Activated naive CD4-positive, alpha-beta T cell treated with anti-CD3 and anti-CD28 coated beads, Interleukin-2, amount 10 ng/mL, durations not matched to agents 7 days and 5 days (primary cell): Measurements from ENCODE around the gene CPO.

ENCODE experiments used
- CTCF ChIA-PET: fragments of 350-600 bp; sonication (Branson Sonifier 250); formaldehyde crosslinking; loops from one replicate; lab custom pipeline; 2021; ENCODE audit warnings: antibody characterized with exemption; lab: Charles Lee
- DNase-seq: peaks from one replicate; pipeline ENCODE4 v3.0.0-alpha.2; 2020
- H3K27ac Mint-ChIP-seq: one replicate; pipeline ENCODE4 v1.8.0; 2021; ENCODE audit warnings: mild to moderate bottlenecking, moderate library complexity, mixed read lengths
- H3K27me3 Mint-ChIP-seq: one replicate; pipeline ENCODE4 v1.8.0; 2021; ENCODE audit warnings: mild to moderate bottlenecking, mixed read lengths
- H3K36me3 Mint-ChIP-seq: one replicate; pipeline ENCODE4 v1.8.0; 2021; ENCODE audit warnings: mixed read lengths
- H3K4me1 Mint-ChIP-seq: one replicate; pipeline ENCODE4 v1.8.0; 2021; ENCODE audit warnings: mixed read lengths
- H3K4me3 Mint-ChIP-seq: one replicate; pipeline ENCODE4 v1.8.0; 2021; ENCODE audit warnings: mild to moderate bottlenecking, moderate library complexity, mixed read lengths
- H3K9me3 Mint-ChIP-seq: one replicate; pipeline ENCODE4 v1.8.0; 2021; ENCODE audit warnings: mixed read lengths

CPO gene

GRCh38 chr2:206982360-206982955, 43.1 kb downstream of the CPO start:
- no peaks in the 10 kb centered on the region for H3K9me3 Mint-ChIP-seq
- no peaks in the 10 kb centered on the region for H3K36me3 Mint-ChIP-seq
- H3K27me3 Mint-ChIP-seq, result no peaks in the 10 kb centered on the region
- CTCF ChIA-PET, result interaction anchor here (1.0 to 3.9 kb wide), 4 partner anchors 64 to 491 kb away, joined by 3 to 24 read pairs (median 4); no protein-coding TSS in a partner anchor
- DNase-seq, result no peak
- H3K27ac Mint-ChIP-seq, result no peak overlapping the region
- H3K4me1 Mint-ChIP-seq, result peaks cover 9% of the 10 kb centered on the region
- no peak overlapping the region for H3K4me3 Mint-ChIP-seq

- H3K4me1 Mint-ChIP-seq, result peaks cover 9% of the 10 kb centered on the region
- H3K36me3 Mint-ChIP-seq, result no peaks in the 10 kb centered on the region
- no peaks in the 10 kb centered on the region for H3K27me3 Mint-ChIP-seq
- H3K4me3 Mint-ChIP-seq, result no peak overlapping the region
- no peak for DNase-seq
- H3K27ac Mint-ChIP-seq, result no peak overlapping the region
- H3K9me3 Mint-ChIP-seq, result no peaks in the 10 kb centered on the region
- CTCF ChIA-PET, result interaction anchor here (1.0 to 3.9 kb wide), 5 partner anchors 63 to 493 kb away, joined by 3 to 24 read pairs (median 5); no protein-coding TSS in a partner anchor
Measured at GRCh38 chr2:206983161-206983859, 44.0 kb downstream of the CPO start.

- no peak for DNase-seq
- H3K4me1 Mint-ChIP-seq, result peaks cover 13% of the 10 kb centered on the region
- H3K4me3 Mint-ChIP-seq, result no peak overlapping the region
- H3K27ac Mint-ChIP-seq, result no peak overlapping the region
- no peaks in the 10 kb centered on the region for H3K36me3 Mint-ChIP-seq
- no peaks in the 10 kb centered on the region for H3K9me3 Mint-ChIP-seq
- CTCF ChIA-PET, result interaction anchor here (1.1 to 3.9 kb wide), 3 partner anchors 62 to 492 kb away, joined by 4 to 24 read pairs (median 7); no protein-coding TSS in a partner anchor
- no peaks in the 10 kb centered on the region for H3K27me3 Mint-ChIP-seq
Measured at GRCh38 chr2:206984206-206984605, 44.9 kb downstream of the CPO start.

GRCh38 chr2:206986943-206987342, 47.6 kb downstream of the CPO start:
- H3K4me1 Mint-ChIP-seq, result peaks cover 21% of the 10 kb centered on the region
- CTCF ChIA-PET, result no interaction called here
- no peak overlapping the region for H3K4me3 Mint-ChIP-seq
- no peak for DNase-seq
- no peaks in the 10 kb centered on the region for H3K36me3 Mint-ChIP-seq
- H3K27ac Mint-ChIP-seq, result no peak overlapping the region
- H3K27me3 Mint-ChIP-seq, result no peaks in the 10 kb centered on the region
- no peaks in the 10 kb centered on the region for H3K9me3 Mint-ChIP-seq

GRCh38 chr2:206987810-206988209, 48.5 kb downstream of the CPO start:
- Mint-ChIP-seq H3K9me3 (no peaks in the 10 kb centered on the region), H3K4me3 (no peak overlapping the region), H3K36me3 (no peaks in the 10 kb centered on the region), H3K27me3 (no peaks in the 10 kb centered on the region), H3K27ac (no peak overlapping the region), H3K4me1 (peaks cover 15% of the 10 kb centered on the region)
- CTCF ChIA-PET, result no interaction called here
- DNase-seq, result no peak

GRCh38 chr2:206988884-206989283, 49.6 kb downstream of the CPO start:
- no peaks in the 10 kb centered on the region for H3K36me3 Mint-ChIP-seq
- no peak for DNase-seq
- CTCF ChIA-PET, result no interaction called here
- H3K27me3 Mint-ChIP-seq, result peaks cover 5% of the 10 kb centered on the region
- H3K4me1 Mint-ChIP-seq, result peaks cover 15% of the 10 kb centered on the region
- H3K9me3 Mint-ChIP-seq, result no peaks in the 10 kb centered on the region
- no peak overlapping the region for H3K4me3 Mint-ChIP-seq
- H3K27ac Mint-ChIP-seq, result no peak overlapping the region

GRCh38 chr2:206989311-206989710, 50.0 kb downstream of the CPO start:
- Mint-ChIP-seq H3K27me3 (peaks cover 5% of the 10 kb centered on the region), H3K36me3 (no peaks in the 10 kb centered on the region), H3K4me3 (no peak overlapping the region), H3K9me3 (no peaks in the 10 kb centered on the region), H3K27ac (no peak overlapping the region), H3K4me1 (peaks cover 15% of the 10 kb centered on the region)
- CTCF ChIA-PET, result interaction anchor here (0.9 to 1.1 kb wide), 2 partner anchors 173 to 484 kb away, joined by 3 to 4 read pairs; no protein-coding TSS in a partner anchor
- DNase-seq, result peak; percentile 21

GRCh38 chr2:206990360-206990759, 51.0 kb downstream of the CPO start:
- H3K36me3 Mint-ChIP-seq, result no peaks in the 10 kb centered on the region
- DNase-seq, result no peak
- H3K4me1 Mint-ChIP-seq, result peaks cover 15% of the 10 kb centered on the region
- no peak overlapping the region for H3K27ac Mint-ChIP-seq
- peaks cover 5% of the 10 kb centered on the region for H3K27me3 Mint-ChIP-seq
- no peaks in the 10 kb centered on the region for H3K9me3 Mint-ChIP-seq
- H3K4me3 Mint-ChIP-seq, result no peak overlapping the region
- CTCF ChIA-PET, result interaction anchor here (1.1 kb wide), 1 partner anchor 483 kb away, joined by 4 read pairs; no protein-coding TSS in a partner anchor

GRCh38 chr2:206991070-206991469, 51.8 kb downstream of the CPO start:
- peaks cover 15% of the 10 kb centered on the region for H3K4me1 Mint-ChIP-seq

GRCh38 chr2:206993396-206993911, 54.1 kb downstream of the CPO start:
- no peak overlapping the region for H3K27ac Mint-ChIP-seq

More at GRCh38 chr2:206991070-206991469, 51.8 kb downstream of the CPO start:
- Mint-ChIP-seq H3K9me3 (no peaks in the 10 kb centered on the region), H3K27me3 (peaks cover 5% of the 10 kb centered on the region), H3K27ac (no peak overlapping the region), H3K36me3 (no peaks in the 10 kb centered on the region), H3K4me3 (no peak overlapping the region)
- CTCF ChIA-PET, result no interaction called here
- DNase-seq, result no peak

GRCh38 chr2:206993964-206994363, 54.6 kb downstream of the CPO start:
- Mint-ChIP-seq H3K27ac (no peak overlapping the region), H3K27me3 (peaks cover 15% of the 10 kb centered on the region), H3K9me3 (peaks cover 2% of the 10 kb centered on the region), H3K4me3 (no peak overlapping the region), H3K4me1 (peaks cover 10% of the 10 kb centered on the region), H3K36me3 (no peaks in the 10 kb centered on the region)
- CTCF ChIA-PET, result interaction anchor here (1.1 to 1.5 kb wide), 2 partner anchors 49 to 479 kb away, joined by 3 to 5 read pairs; no protein-coding TSS in a partner anchor
- DNase-seq, result no peak

More at GRCh38 chr2:206993396-206993911, 54.1 kb downstream of the CPO start:
- Mint-ChIP-seq H3K4me3 (no peak overlapping the region), H3K9me3 (peaks cover 2% of the 10 kb centered on the region), H3K27me3 (peaks cover 15% of the 10 kb centered on the region), H3K36me3 (no peaks in the 10 kb centered on the region), H3K4me1 (peaks cover 12% of the 10 kb centered on the region)
- CTCF ChIA-PET, result interaction anchor here (1.5 kb wide), 1 partner anchor 479 kb away, joined by 5 read pairs; no protein-coding TSS in a partner anchor
- DNase-seq, result no peak

- no peak for DNase-seq
- peaks cover 2% of the 10 kb centered on the region for H3K9me3 Mint-ChIP-seq
- CTCF ChIA-PET, result no interaction called here
- H3K27ac Mint-ChIP-seq, result no peak overlapping the region
- H3K4me3 Mint-ChIP-seq, result no peak overlapping the region
- H3K27me3 Mint-ChIP-seq, result peaks cover 15% of the 10 kb centered on the region
- no peaks in the 10 kb centered on the region for H3K4me1 Mint-ChIP-seq
- H3K36me3 Mint-ChIP-seq, result no peaks in the 10 kb centered on the region
Measured at GRCh38 chr2:206996556-206997065, 57.3 kb downstream of the CPO start.

GRCh38 chr2:207008105-207008990, 69.0 kb downstream of the CPO start:
- Mint-ChIP-seq H3K4me1 (no peaks in the 10 kb centered on the region), H3K27me3 (no peaks in the 10 kb centered on the region), H3K9me3 (no peaks in the 10 kb centered on the region), H3K4me3 (no peak overlapping the region), H3K27ac (no peak overlapping the region), H3K36me3 (no peaks in the 10 kb centered on the region)
- CTCF ChIA-PET, result interaction anchor here (1.1 kb wide), 1 partner anchor 460 kb away, joined by 3 read pairs; no protein-coding TSS in a partner anchor
- no peak for DNase-seq
